ENCODE results near the gene NDUFAF3.

Gene NDUFAF3

DNA sequence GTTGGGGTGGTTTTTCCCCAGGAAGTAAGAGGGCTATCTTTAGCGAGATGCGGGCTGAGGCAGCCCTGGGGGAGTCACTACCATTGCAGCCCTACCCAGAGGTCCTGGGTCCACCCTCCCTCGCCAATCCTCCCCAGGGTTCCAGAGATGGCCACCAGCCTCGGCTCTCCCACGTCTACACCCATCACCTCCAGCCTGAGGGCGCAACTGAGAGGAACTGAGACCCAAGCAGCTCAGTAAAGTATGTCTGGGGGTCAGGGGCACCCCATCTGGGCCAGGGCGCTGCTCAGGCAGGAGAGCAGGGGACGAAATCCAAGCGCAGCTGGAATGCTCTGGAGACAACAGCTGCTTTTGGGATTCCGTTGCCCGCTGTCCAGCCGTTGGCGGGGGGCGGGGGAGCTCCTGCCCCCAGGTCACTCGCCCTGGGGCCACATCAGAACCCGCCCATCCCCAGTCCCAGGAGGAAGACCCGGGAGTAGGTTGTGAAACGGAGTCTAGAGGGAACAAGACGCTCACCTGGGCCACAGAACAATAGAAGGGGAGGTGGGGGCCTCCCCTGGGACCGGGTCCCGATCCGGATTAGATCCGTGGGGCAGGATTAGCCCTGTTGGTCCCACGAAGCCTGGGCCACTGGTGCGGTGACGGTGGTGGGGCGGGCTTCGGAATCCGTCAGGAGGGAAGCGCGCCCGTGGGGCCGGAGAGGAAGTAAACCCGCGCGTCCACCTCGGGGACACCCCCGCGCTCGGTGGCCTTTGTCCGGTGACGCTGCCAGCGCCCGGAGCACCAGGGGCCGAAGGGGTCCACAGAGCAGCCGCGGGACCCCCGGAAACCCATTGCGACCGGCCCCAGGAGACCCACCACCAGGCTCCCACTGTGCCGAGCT is 1.4 kb upstream of the NDUFAF3 start:
- DNase-seq, result no peak

DNA sequence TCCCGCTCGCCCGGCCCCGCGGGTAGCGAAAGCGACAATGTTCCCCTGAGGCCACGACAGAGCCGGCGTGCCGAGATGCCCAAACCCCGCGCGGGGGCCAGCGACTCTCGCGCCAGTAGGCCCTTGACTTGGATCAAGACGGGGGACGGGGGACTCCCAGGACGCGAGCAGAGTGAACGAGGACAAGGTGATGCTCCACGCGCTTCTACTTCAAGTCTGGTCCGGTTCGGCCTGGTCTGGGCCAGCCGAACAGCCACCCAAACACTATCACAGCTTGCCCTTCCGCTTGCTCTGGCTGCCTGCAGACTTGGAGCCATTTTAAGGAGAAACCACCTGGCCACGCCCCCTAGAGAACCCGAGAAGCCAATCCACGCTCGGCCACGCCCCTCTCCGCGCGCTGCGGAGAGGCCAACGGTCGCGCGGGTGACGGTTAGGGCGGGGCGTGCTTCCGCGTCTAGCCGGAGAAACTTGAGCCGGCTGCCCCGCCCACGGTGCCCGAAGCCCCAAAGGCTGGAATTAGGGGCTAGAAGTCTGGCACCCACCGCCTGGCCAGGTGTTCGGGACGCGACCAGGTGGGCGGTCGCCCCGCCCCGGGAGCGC is 608 bp upstream of the NDUFAF3 start:
- peak; percentile 95 for DNase-seq

DNA sequence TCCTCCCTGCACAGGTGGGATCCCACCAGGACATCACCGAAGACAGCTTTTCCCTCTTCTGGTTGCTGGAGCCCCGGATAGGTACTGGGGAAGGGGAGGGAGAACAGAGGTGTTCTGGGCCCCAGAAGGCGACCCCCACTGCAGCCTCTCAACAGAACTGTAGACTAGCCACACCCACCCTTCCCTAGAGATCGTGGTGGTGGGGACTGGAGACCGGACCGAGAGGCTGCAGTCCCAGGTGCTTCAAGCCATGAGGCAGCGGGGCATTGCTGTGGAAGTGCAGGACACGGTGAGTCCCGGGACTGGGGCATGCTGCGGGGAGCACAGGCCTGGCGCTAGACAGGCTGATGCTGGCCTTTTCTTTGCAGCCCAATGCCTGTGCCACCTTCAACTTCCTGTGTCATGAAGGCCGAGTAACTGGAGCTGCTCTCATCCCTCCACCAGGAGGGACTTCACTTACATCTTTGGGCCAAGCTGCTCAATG is 809 bp downstream of the NDUFAF3 start:
- no peak for DNase-seq

DNA sequence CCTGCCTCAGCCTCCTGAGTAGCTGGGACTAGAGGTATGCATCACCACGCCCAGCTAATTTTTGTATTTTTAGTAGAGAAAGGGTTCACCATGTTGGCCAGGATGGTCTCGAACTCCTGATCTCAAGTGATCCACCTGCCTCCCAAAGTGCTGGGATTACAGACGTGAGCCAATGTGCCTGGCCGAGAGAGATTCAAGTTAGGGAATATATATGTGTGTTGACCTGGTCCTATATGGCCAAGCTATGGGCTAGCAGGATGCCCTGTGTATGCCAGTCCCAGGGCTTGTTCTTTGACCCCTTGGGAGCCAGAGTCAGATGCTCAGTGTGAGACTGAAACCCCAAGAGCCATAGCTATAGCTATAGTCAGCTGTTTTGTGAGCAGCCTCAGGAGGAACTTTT is 1.9 kb downstream of the NDUFAF3 start:
- no peak for DNase-seq

DNA sequence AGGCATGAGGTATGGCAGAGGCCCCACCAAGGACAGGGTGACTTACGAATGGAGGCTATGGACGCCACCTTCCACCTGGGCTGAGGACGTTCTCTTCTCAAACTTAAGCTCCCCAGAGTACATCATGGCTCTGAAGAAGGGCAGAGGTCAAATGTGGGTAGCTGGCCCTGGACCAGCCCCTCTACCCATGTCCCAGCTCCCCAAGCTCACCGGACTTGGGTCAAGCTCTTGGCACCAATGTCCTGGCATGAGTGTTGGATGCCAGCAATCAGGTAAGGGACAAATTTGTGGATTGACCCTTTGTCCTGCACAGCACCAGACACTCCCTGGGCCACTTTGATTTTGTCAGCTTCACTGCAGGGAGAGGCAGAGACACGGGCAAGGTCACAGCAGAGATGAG is 2.5 kb downstream of the NDUFAF3 start:
- no peak for DNase-seq

DNA sequence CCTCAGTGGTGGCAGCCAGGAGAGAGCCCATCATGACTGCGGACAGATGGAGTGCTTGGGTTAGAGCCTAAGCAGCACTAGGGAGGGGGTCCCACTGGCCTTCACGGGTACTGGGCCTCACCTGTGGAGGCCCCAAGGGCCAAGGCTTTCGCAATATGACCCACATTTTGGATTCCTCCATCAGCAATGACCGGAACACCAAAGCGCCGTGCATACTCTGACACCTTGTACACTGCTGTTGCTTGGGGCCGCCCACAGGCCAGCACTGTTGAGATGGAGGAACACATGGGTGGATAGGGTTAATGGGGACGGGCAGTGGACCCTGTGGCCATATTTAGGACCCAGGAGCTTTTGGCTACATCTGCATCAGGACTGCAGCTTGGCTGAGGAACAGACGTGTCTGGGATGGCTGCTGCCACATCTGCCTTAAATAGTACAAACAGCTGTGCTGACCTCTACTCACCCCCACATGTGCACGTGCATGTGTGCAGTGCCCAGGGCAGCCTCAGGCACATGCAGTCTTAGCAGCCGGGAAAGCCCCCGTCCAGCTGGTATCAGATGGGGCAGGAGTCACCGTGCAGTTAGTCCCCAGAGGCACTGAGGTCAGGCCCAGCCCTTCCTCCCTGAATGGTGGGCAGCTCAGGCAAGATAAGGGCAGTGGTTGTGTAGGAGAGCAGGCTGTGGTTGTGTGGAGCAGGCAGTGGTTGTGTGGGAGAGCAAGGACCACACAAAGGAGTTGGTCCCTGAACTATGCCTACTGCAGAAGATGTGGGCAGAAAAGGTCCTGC is 3.3 kb downstream of the NDUFAF3 start:
- no peak for DNase-seq

DNA sequence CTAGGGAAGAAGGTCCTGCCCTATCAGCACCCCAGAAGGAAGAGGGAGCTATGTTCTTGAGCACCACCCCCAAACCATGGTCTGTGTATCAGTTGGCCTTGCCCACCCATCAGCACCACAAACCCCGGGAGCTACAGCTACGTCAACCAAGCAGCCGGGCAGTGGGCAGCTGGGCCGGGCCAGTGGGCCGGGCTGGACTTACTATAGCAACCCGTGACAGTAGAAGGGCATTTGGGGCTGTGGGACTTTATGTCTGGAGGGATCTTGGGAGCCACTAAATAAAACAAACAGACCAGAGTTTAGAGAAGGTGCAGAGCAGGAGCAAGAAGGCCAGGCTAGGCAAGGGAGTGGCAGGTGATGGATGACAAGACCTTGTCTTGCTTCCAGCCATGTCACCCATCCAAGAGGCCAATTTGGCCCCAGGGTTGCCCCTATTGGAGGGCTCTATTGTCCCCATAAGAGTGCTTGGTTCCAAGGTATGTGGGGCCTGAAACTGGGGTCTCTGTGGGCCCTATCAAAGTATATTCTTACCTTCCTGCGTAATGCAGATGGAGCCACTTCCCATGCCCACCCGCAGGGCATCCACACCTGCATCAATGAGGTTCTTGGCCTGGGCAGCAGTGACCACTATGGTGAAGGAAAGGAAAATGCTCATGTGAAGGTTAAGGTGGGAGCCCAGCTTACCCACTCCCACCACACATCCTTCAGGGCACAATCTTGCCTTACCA is 4.0 kb downstream of the NDUFAF3 start:
- DNase-seq, result no peak

DNA sequence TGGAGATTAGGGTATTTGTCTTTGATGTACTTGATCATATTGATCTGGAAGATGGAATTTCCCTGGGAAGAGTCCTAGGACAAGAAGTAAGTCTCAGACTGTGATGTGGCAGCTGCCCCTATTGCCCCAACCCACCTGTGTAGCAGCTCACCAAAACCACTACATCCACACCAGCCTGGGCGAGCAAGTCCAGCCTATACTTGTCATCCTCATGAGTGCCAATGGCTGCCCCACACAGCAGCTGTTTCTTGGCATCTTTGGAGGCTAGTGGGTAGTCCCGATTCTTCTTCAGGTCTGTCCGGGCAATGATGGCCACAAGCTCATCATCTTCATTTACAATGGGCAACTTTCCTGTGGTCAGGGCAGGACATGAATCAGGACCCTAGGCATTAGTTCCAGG is 4.6 kb downstream of the NDUFAF3 start:
- DNase-seq, result no peak

DNA sequence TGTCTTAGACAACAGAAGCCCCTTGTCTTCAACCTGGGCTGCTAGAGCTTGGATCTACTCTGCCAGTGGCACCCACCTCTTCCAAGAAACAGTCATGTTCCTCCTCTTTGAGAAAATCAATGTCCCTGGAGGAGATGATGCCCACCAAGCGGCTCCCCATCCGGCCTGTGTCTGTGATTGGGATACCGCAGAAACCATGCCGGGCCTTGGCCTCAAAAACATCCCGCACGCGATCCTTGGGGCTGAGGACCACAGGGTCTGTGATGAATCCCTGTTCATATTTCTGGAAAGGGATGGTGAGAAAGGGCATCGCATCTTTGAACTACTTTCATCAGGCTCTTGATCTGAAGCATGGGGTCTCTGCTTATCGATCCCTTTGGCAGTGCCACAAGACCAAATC is 5.7 kb downstream of the NDUFAF3 start:
- DNase-seq, result no peak

DNA sequence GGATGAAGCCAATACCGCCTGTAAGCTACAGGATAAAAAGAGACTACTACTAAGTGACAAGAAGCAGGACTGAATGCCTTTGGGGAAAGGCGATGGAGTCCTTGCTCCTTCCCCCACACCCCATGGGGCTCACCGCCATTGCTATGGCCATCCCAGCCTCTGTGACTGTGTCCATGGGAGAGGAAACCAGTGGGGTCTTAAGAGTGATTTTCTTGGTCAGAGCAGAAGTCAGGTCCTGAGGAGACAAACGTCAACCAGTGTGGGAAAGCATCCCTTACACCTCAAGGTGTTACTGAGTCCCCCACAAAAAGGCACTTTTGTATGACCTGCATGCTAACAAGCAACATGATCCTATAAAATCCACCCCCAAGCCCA is 6.4 kb downstream of the NDUFAF3 start:
- no peak for DNase-seq

DNA sequence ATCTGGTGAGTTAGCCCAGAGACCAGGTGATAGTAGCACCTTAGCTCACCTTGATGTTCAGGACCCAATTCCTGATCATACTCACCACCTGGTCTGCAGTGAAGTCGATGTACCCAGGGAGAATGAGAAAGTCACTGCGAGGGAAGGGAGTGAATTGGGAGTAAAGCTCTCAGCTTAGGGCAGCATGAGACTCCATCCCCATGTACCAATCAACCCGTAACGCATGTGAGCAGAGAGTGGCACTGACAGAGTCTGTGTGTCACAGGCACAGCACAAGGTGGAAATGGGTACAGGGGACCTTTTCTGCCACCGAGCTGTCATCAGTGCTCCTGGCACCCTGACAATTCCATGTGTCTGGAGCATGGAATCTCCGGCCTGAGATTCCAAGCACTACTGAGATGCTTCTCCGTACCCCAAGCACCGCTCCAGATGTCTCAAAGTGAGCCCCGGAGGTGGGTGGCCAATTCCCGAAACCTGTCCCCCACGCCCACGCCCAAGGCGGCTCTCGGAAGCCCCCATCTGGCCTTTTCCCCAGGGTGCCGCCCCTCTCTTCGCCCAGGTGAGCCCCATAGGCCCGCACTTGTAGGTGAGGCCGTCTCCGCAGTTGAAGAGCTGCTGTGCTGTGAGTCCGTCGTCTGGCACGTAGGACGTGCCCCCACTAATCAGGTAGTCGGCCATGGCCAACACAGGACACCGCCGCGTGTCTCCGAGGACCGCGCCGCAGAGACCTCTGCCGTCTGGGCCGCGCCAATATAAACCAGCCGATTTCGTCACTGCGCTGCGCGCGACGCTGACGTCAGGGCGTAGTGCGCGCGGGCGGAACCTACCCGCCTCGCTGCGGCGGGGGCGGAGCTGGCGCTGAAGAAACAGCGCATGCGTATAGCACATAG is 7.0 kb downstream of the NDUFAF3 start, which contains the start of gene IMPDH2:
Gene IMPDH2, minus strand, starts transcription at position 726 of the 890 bp plus-strand sequence. Its CDS starts 48 bp downstream, at position 678.
- peak; percentile 72 for DNase-seq

DNA sequence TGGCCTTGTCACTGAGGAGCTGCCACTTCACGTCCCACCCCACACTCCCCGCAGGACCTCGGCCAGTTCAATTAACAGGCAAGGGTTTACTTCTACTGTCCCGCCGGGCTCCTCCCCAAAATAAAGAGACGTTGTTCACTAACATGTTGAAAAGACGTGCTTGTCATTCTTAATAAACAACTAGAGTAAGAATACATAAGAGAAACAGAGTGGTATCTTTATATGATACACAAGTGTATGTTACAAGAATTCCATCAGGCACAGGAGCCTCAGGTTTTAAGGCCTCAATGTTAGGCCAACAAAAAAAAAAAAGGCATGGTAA is 7.6 kb downstream of the NDUFAF3 start:
- DNase-seq, result no peak

DNA sequence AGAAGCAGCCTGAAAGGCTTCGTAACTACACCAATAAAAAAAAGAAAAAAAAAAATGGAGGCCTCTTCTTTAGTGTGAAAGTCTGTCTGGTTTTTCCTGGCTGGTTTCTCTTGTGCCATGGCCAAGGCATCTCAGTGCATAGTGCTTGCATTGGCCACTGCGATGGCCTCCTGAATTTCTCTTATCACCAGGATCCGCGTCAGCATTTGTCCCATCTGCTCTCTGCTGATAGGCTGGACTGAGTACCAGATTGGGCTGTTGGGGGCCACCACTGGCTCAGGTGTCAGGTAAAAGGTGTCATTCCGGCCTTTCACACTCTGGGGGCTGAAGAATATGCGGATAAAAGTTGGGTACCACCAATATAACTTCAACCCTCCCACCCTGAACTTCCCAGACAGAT is 8.4 kb downstream of the NDUFAF3 start:
- no peak for DNase-seq

DNA sequence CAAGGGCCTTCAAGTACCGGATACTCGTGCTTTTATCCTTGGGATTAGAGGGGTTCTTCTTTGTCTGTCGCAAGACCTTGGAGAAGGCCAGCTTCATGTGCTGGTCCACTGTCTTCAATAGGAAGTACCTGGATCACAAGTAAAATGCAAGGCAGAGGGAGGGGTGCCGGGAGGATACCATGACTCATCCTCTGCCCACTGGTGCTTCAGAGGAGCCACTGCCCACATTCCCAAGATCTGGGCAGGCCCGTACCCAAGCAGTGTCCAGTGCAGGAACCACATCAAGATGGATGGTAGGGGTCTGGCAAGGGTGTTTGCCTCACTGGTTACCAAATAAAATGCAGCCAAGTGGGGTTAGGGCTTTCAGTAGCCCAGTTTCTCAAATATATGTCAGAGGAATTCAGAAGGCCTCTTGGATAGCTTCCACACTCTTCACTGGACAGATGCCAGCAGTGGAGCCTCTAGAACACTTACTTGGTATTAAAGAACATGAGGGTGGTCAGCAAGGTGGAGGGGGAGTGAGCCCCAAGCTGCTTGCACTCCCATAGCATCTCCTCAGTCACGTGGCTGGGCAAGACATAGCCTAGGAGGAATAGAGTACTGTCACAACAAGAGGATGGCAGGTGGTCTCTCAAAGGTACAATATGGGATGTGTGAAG is 10.9 kb downstream of the NDUFAF3 start:
- no peak for DNase-seq

DNA sequence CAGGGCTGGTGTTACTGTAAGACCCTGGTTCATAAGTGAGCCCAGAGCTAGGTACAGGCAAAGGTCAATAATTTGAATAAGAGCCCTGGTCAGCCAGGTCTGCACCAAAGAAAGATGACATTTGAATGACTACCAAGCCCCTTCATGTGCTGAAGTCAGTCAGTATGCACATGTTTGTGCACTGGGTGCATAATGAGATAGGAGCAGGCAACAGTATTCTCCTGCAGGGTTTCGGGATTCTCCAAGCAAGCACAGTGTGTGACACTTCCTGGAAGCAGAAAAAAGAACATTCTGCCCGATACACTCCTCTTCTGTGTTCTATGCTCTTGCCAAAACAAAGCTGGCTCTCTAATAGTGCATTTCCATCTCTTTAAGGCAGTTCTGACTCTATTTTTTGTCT is 12.7 kb downstream of the NDUFAF3 start:
- no peak for DNase-seq

DNA sequence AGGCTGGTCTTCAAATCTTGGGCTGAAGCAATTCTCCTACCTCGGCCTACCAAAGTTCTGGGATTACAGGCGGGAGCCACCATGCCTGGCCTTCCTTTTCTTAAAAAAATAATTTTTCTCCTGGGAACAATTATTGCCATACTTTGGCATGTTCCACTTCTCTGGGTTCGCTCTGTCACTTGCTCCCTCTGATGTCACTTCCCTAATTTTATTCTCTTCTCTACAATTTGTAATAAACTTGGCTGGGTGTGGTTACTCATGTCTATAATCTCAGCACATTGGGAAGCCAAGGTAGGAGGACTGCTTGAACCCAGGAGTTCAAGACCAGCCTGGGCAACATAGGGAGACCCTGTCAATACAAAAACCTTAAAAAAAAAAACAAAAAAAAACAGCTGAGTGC is 13.4 kb downstream of the NDUFAF3 start:
- no peak for DNase-seq

DNA sequence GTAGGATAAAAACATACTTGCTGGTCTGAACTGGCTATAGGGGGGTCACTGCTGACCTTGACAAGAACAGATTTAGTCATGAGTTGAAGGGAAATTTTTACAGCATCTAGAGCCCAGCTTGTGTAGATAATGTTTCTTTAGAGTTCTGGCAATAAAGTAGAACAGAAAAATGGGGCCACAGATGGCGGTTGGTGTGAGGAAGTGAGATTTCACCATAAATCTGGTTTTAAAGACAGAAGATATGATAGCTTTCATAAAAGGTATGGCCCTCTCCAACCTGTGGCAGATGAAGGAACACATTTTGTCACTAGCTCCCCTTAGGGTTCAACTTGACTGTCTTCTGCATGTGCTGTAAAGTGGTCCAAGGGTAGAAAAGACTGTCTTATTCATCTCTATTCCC is 31.6 kb downstream of the NDUFAF3 start:
- no peak for DNase-seq

DNA sequence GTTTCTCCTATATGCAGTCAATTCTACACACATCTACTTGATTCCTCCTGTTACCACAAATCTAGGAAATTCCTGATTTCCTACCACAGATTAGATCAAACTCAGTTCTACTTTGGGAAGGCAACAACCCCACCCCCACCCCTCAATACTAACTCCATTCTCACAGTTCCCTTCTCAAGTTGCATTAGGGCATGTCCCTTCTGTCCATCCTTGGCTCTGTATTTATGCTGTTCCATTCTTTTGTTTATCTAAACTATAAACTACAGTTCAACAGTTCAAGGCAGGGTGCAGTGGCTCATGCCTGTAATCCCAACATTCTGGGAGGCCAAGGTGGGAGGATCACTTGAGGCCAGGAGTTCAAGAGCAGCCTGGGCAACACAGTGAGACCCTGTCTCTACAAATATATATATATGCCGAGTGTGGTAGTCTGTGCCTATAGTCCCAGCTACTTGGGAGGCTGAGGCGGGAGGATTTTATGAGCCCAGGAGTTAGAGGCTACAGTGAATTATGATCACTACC is 32.5 kb downstream of the NDUFAF3 start:
- DNase-seq, result no peak

DNA sequence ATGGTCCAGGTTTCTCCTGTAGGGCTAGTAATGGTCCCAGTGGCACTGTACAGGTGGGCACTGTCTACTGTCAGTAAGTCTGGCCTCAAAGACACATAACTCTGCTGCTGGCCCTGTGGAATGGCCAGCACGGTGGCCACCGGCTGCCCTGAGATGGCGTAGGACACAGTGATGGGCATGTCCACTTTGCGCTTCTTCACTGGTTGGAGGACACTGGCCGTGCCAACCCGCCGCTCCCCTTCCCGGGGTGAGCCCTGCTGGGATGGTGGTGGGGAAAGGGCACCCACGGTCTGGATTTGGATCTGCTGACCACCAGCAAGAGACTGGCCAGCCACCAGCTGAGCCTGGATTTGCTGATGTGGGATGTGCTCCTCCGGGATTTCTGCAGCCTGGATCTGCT is 35.3 kb downstream of the NDUFAF3 start:
- no peak for DNase-seq

DNA sequence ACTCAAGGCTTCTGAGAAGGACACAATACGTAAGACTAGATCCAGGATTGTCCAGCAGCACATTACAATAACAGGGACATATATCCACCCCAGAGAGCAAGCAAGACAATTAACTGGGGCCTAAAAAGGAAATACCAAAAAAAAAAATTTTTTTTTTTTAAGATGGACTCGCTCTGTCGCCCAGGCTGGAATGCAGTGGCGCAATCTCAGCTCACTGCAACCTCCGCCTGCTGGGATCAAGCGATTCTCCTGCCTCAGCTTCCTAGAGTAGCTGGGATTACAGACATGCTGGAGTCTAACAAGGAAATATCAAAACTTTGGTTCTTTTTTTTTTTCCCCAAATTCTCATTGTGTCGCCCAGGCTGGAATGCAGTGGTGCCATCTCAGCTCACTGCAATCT is 36.1 kb downstream of the NDUFAF3 start:
- DNase-seq, result no peak

All from NCI-H510A treated with DMSO at 0.1 percent for 48 hours (cell line).